Tongue (tissue), 2 donors: ENCODE measurements around the gene ERICH2. TPM values are rescaled to one million over a fixed set of nuclear protein-coding genes. Genes with fewer than 3 reads are reported as not detected.
A peak's percentile ranks its signal among the peaks of the same experiment; 100 is the strongest.

ENCODE experiments used
- DNase-seq: peaks from one replicate; pipeline ENCODE4 v3.0.0-alpha.2; 2015
- total RNA-seq: library from RNA; depleted of rRNA; stranded (reverse); fragments of >200 nt; gene quantifications from one replicate; pipeline ENCODE4 v1.2.3, GENCODE V29; 2014

Gene ERICH2
- total RNA-seq, 1 donor from 2014 or later = 1.6 TPM

- DNase-seq = no peak
These were observed 5.3 kb upstream of the ERICH2 start for GRCh38 chr2:170764880-170765261.

- no peak for DNase-seq
These were observed 3.5 kb upstream of the ERICH2 start for GRCh38 chr2:170766693-170767092.

GRCh38 chr2:170770606-170771420, 635 bp downstream of the ERICH2 start:
- peak; percentile 83 for DNase-seq

GRCh38 chr2:170771421-170771937, 1.3 kb downstream of the ERICH2 start:
- DNase-seq = no peak

GRCh38 chr2:170772295-170772694, 2.1 kb downstream of the ERICH2 start:
- no peak for DNase-seq

GRCh38 chr2:170774074-170774473, 3.9 kb downstream of the ERICH2 start:
- DNase-seq = no peak

- DNase-seq = no peak
These were observed 8.7 kb downstream of the ERICH2 start for GRCh38 chr2:170778900-170779299.

- no peak for DNase-seq
These were observed 9.1 kb downstream of the ERICH2 start for GRCh38 chr2:170779304-170779703.

- DNase-seq = no peak
These were observed 12.5 kb downstream of the ERICH2 start for GRCh38 chr2:170782673-170783072.

- no peak for DNase-seq
These were observed 13.4 kb downstream of the ERICH2 start for GRCh38 chr2:170783549-170783948.

- DNase-seq = no peak
These were observed 28.8 kb downstream of the ERICH2 start for GRCh38 chr2:170798996-170799395.

GRCh38 chr2:170806548-170806947, 36.4 kb downstream of the ERICH2 start:
- no peak for DNase-seq

- DNase-seq = peak; percentile 93
These were observed 42.8 kb downstream of the ERICH2 start for GRCh38 chr2:170812710-170813600.

- DNase-seq = peak; percentile 88
These were observed 43.7 kb downstream of the ERICH2 start for GRCh38 chr2:170813611-170814532.

- no peak for DNase-seq
These were observed 44.5 kb downstream of the ERICH2 start for GRCh38 chr2:170814533-170815230.

GRCh38 chr2:170815311-170815710, 45.1 kb downstream of the ERICH2 start:
- no peak for DNase-seq

GRCh38 chr2:170815746-170816503, 45.7 kb downstream of the ERICH2 start:
- DNase-seq = peak; percentile 87

GRCh38 chr2:170816504-170817092, 46.4 kb downstream of the ERICH2 start, which contains the start of gene GAD1:
Gene GAD1, plus strand, starts transcription at chr2:170816887. Its CDS starts 1,705 bp downstream, at chr2:170818592.
- DNase-seq = peak; percentile 69

GRCh38 chr2:170817093-170818035, 47.2 kb downstream of the ERICH2 start:
- peak; percentile 24 for DNase-seq
